ENCODE results near the gene DHX34. TPM values are rescaled to one million over a fixed set of nuclear protein-coding genes. Genes with fewer than 3 reads are reported as not detected.
"Not testable (repeated sequence)": the region's sequence is repeated elsewhere in the genome, so short reads cannot be mapped to it uniquely, and the experiment has no call there.

The DHX34 gene
- total RNA-seq, 3 donors from 2014 or later = 38.1 to 41.0 (median 38.6) TPM

GRCh38 chr19:47405197-47405550, 56.1 kb downstream of the DHX34 start:
- peaks cover 1% of the 10 kb centered on the region for H3K4me1 Mint-ChIP-seq (ENCODE audit: low read depth)
- H3K9me3 Mint-ChIP-seq = no peaks in the 10 kb centered on the region
- ATAC-seq = no peak
- no peak for DNase-seq
- H3K4me3 Mint-ChIP-seq = no peak overlapping the region
- H3K27me3 Mint-ChIP-seq (ENCODE audit: low read depth) = peaks cover 70% of the 10 kb centered on the region
- no peaks in the 10 kb centered on the region for H3K36me3 Mint-ChIP-seq (ENCODE audit: insufficient read depth)

GRCh38 chr19:47405854-47406417, 56.8 kb downstream of the DHX34 start:
- no peak for DNase-seq
- no peak for ATAC-seq
- H3K27me3 Mint-ChIP-seq (ENCODE audit: low read depth) = peaks cover 70% of the 10 kb centered on the region

GRCh38 chr19:47406711-47407416, 57.7 kb downstream of the DHX34 start:
- no peak for DNase-seq
- Mint-ChIP-seq H3K9me3 (no peaks in the 10 kb centered on the region), H3K4me1 (ENCODE audit: low read depth) (peaks cover 1% of the 10 kb centered on the region), H3K27me3 (ENCODE audit: low read depth) (peaks cover 68% of the 10 kb centered on the region), H3K4me3 (no peak overlapping the region), H3K36me3 (ENCODE audit: insufficient read depth) (no peaks in the 10 kb centered on the region)
- ATAC-seq = peak in 1 of 2 donors; percentile 55

More at GRCh38 chr19:47405854-47406417, 56.8 kb downstream of the DHX34 start:
- Mint-ChIP-seq H3K4me3 (no peak overlapping the region), H3K9me3 (no peaks in the 10 kb centered on the region), H3K36me3 (ENCODE audit: insufficient read depth) (no peaks in the 10 kb centered on the region), H3K4me1 (ENCODE audit: low read depth) (peaks cover 1% of the 10 kb centered on the region)

- no peak overlapping the region for H3K4me3 Mint-ChIP-seq
- DNase-seq (no peak), ATAC-seq (peak in 1 of 2 donors; percentile 24)
- peaks cover 69% of the 10 kb centered on the region for H3K27me3 Mint-ChIP-seq (ENCODE audit: low read depth)
- H3K36me3 Mint-ChIP-seq (ENCODE audit: insufficient read depth) = no peaks in the 10 kb centered on the region
- peaks cover 1% of the 10 kb centered on the region for H3K4me1 Mint-ChIP-seq (ENCODE audit: low read depth)
- no peaks in the 10 kb centered on the region for H3K9me3 Mint-ChIP-seq
Observed at GRCh38 chr19:47407417-47407774, 58.3 kb downstream of the DHX34 start.

- Mint-ChIP-seq H3K4me1 (ENCODE audit: low read depth) (peaks cover 1% of the 10 kb centered on the region), H3K4me3 (no peak overlapping the region), H3K9me3 (no peaks in the 10 kb centered on the region), H3K27me3 (ENCODE audit: low read depth) (peaks cover 63% of the 10 kb centered on the region), H3K36me3 (ENCODE audit: insufficient read depth) (no peaks in the 10 kb centered on the region)
- no peak for ATAC-seq
- DNase-seq = no peak
Observed at GRCh38 chr19:47408156-47408938, 59.2 kb downstream of the DHX34 start.

- peaks cover 1% of the 10 kb centered on the region for H3K4me1 Mint-ChIP-seq (ENCODE audit: low read depth)
- no peaks in the 10 kb centered on the region for H3K36me3 Mint-ChIP-seq (ENCODE audit: insufficient read depth)
- ATAC-seq (no peak), DNase-seq (no peak)
- H3K9me3 Mint-ChIP-seq = no peaks in the 10 kb centered on the region
- H3K27me3 Mint-ChIP-seq (ENCODE audit: low read depth) = peaks cover 55% of the 10 kb centered on the region
- no peak overlapping the region for H3K4me3 Mint-ChIP-seq
Observed at GRCh38 chr19:47411101-47411500, 62.0 kb downstream of the DHX34 start.

- not testable (repeated sequence) for ATAC-seq; DNase-seq; H3K36me3 Mint-ChIP-seq (ENCODE audit: insufficient read depth); H3K9me3 Mint-ChIP-seq; H3K4me3 Mint-ChIP-seq; H3K4me1 Mint-ChIP-seq (ENCODE audit: low read depth)
- H3K27me3 Mint-ChIP-seq (ENCODE audit: low read depth) = peaks cover 55% of the 10 kb centered on the region
Observed at GRCh38 chr19:47411696-47412095, 62.6 kb downstream of the DHX34 start.

GRCh38 chr19:47413941-47414340, 64.8 kb downstream of the DHX34 start:
- DNase-seq (no peak), ATAC-seq (no peak)
- no peaks in the 10 kb centered on the region for H3K9me3 Mint-ChIP-seq
- H3K4me1 Mint-ChIP-seq (ENCODE audit: low read depth) = peaks cover 11% of the 10 kb centered on the region
- no peaks in the 10 kb centered on the region for H3K36me3 Mint-ChIP-seq (ENCODE audit: insufficient read depth)
- no peak overlapping the region for H3K4me3 Mint-ChIP-seq
- peaks cover 59% of the 10 kb centered on the region for H3K27me3 Mint-ChIP-seq (ENCODE audit: low read depth)

- peaks cover 11% of the 10 kb centered on the region for H3K4me1 Mint-ChIP-seq (ENCODE audit: low read depth)
- H3K9me3 Mint-ChIP-seq = no peaks in the 10 kb centered on the region
- no peak for ATAC-seq
- H3K27me3 Mint-ChIP-seq (ENCODE audit: low read depth) = peaks cover 54% of the 10 kb centered on the region
- H3K4me3 Mint-ChIP-seq = no peak overlapping the region
- no peak for DNase-seq
- H3K36me3 Mint-ChIP-seq (ENCODE audit: insufficient read depth) = no peaks in the 10 kb centered on the region
Observed at GRCh38 chr19:47414469-47414868, 65.4 kb downstream of the DHX34 start.

- peaks cover 66% of the 10 kb centered on the region for H3K27me3 Mint-ChIP-seq (ENCODE audit: low read depth)
- no peaks in the 10 kb centered on the region for H3K36me3 Mint-ChIP-seq (ENCODE audit: insufficient read depth)
- DNase-seq = no peak
- ATAC-seq = no peak
- H3K4me3 Mint-ChIP-seq = no peak overlapping the region
- peaks cover 22% of the 10 kb centered on the region for H3K4me1 Mint-ChIP-seq (ENCODE audit: low read depth)
- H3K9me3 Mint-ChIP-seq = no peaks in the 10 kb centered on the region
Observed at GRCh38 chr19:47415953-47416642, 67.0 kb downstream of the DHX34 start.

- Mint-ChIP-seq H3K27me3 (ENCODE audit: low read depth) (peaks cover 71% of the 10 kb centered on the region), H3K36me3 (ENCODE audit: insufficient read depth) (no peaks in the 10 kb centered on the region), H3K4me1 (ENCODE audit: low read depth) (peaks cover 25% of the 10 kb centered on the region), H3K9me3 (no peaks in the 10 kb centered on the region), H3K4me3 (no peak overlapping the region)
- ATAC-seq = no peak
- no peak for DNase-seq
Observed at GRCh38 chr19:47416643-47416985, 67.5 kb downstream of the DHX34 start.

GRCh38 chr19:47417107-47417745, 68.1 kb downstream of the DHX34 start:
- no peaks in the 10 kb centered on the region for H3K36me3 Mint-ChIP-seq (ENCODE audit: insufficient read depth)
- H3K4me3 Mint-ChIP-seq = no peak overlapping the region
- DNase-seq = no peak
- peaks cover 72% of the 10 kb centered on the region for H3K27me3 Mint-ChIP-seq (ENCODE audit: low read depth)
- H3K9me3 Mint-ChIP-seq = no peaks in the 10 kb centered on the region
- ATAC-seq = no peak
- H3K4me1 Mint-ChIP-seq (ENCODE audit: low read depth) = peaks cover 28% of the 10 kb centered on the region

GRCh38 chr19:47417746-47418691, 68.9 kb downstream of the DHX34 start:
- H3K36me3 Mint-ChIP-seq (ENCODE audit: insufficient read depth) = no peaks in the 10 kb centered on the region
- peaks cover 34% of the 10 kb centered on the region for H3K4me1 Mint-ChIP-seq (ENCODE audit: low read depth)
- H3K27me3 Mint-ChIP-seq (ENCODE audit: low read depth) = peaks cover 80% of the 10 kb centered on the region
- H3K4me3 Mint-ChIP-seq = peak overlapping the region; percentile 47
- DNase-seq (no peak), ATAC-seq (peak in 1 of 2 donors; percentile 6)
- H3K9me3 Mint-ChIP-seq = no peaks in the 10 kb centered on the region

All from activated T-cell treated with anti-CD3 and anti-CD28 coated beads, Interleukin-2, amount 50 U/mL, for 4 hours (primary cell).